ENCODE data around the gene ARL6IP1.
"Not testable (repeated sequence)": the region's sequence is repeated elsewhere in the genome, so short reads cannot be mapped to it uniquely, and the experiment has no call there.

DNA sequence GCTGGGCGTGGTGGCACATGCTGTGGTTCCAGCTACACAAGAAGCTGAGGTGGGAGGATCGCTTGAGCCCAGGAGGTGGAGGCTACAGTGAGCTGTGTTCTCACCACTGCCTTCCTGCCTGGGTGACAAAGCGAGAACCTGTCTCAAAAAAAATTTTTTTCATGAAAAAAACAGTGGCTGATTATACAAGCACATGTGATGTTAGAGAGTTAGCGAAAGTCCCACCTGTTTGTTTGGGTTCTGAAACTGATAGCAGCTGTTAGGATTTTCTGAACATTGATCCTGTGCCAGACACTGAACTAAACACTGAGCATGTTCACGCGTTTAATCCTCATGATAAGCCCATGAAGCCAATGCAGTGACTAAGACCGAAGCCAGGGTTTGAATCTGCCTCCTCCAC lies 34.1 kb downstream of the ARL6IP1 start:
- not testable (repeated sequence) for TF ChIP-seq HOXB5 (CRISPR knock-in tag; IDR thresholded peaks at IDR 0.05); NPAS2 (CRISPR knock-in tag; IDR thresholded peaks at IDR 0.05; ENCODE audit: borderline replicate concordance); ZSCAN20 (CRISPR knock-in tag; IDR thresholded peaks at IDR 0.05); SREBF2 (IDR thresholded peaks at IDR 0.05); SMC3 (IDR thresholded peaks at IDR 0.05); ZNF302 (CRISPR knock-in tag; IDR thresholded peaks at IDR 0.05); MAZ (IDR thresholded peaks at IDR 0.05; ENCODE audit: borderline replicate concordance, low read depth, low read length); EP300 (IDR thresholded peaks at IDR 0.05); HDAC2 (IDR thresholded peaks at IDR 0.05); POLR2A (IDR thresholded peaks at IDR 0.05; ENCODE audit: low read length); MAFK (IDR thresholded peaks at IDR 0.05; ENCODE audit: partially characterized antibody)
- TF ChIP-seq, protein P1, sequence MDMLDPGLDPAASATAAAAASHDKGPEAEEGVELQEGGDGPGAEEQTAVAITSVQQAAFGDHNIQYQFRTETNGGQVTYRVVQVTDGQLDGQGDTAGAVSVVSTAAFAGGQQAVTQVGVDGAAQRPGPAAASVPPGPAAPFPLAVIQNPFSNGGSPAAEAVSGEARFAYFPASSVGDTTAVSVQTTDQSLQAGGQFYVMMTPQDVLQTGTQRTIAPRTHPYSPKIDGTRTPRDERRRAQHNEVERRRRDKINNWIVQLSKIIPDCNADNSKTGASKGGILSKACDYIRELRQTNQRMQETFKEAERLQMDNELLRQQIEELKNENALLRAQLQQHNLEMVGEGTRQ (IDR thresholded peaks at IDR 0.05): not testable (repeated sequence)
- TF ChIP-seq, protein P2, sequence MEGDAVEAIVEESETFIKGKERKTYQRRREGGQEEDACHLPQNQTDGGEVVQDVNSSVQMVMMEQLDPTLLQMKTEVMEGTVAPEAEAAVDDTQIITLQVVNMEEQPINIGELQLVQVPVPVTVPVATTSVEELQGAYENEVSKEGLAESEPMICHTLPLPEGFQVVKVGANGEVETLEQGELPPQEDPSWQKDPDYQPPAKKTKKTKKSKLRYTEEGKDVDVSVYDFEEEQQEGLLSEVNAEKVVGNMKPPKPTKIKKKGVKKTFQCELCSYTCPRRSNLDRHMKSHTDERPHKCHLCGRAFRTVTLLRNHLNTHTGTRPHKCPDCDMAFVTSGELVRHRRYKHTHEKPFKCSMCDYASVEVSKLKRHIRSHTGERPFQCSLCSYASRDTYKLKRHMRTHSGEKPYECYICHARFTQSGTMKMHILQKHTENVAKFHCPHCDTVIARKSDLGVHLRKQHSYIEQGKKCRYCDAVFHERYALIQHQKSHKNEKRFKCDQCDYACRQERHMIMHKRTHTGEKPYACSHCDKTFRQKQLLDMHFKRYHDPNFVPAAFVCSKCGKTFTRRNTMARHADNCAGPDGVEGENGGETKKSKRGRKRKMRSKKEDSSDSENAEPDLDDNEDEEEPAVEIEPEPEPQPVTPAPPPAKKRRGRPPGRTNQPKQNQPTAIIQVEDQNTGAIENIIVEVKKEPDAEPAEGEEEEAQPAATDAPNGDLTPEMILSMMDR (IDR thresholded peaks at IDR 0.05): not testable (repeated sequence)
- TF ChIP-seq, protein P3, sequence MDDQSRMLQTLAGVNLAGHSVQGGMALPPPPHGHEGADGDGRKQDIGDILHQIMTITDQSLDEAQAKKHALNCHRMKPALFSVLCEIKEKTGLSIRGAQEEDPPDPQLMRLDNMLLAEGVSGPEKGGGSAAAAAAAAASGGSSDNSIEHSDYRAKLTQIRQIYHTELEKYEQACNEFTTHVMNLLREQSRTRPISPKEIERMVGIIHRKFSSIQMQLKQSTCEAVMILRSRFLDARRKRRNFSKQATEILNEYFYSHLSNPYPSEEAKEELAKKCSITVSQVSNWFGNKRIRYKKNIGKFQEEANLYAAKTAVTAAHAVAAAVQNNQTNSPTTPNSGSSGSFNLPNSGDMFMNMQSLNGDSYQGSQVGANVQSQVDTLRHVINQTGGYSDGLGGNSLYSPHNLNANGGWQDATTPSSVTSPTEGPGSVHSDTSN (IDR thresholded peaks at IDR 0.05): not testable (repeated sequence)
